HepG2 (cell line): ENCODE measurements around the gene NCOA7. TPM values are rescaled to one million over a fixed set of nuclear protein-coding genes. Genes with fewer than 3 reads are reported as not detected.

Source experiments
- BCL3 ChIP-seq: sonication (generic); formaldehyde crosslinking; IDR thresholded peaks from 2 replicates; pipeline ENCODE4 v1.5.1; 2020; ENCODE audit warnings: mild to moderate bottlenecking, missing genetic modification reagents, moderate library complexity
- CERS6 ChIP-seq: sonication (generic); formaldehyde crosslinking; IDR thresholded peaks from 2 replicates; pipeline ENCODE4 v1.5.0; 2020; ENCODE audit warnings: missing genetic modification reagents
- CHD4 ChIP-seq: fragments of 200-600 bp; sonication (generic); IDR thresholded peaks from 2 replicates; pipeline ENCODE4 v1.7.0; 2017; ENCODE audit warnings: mild to moderate bottlenecking, low read length, borderline replicate concordance
- ELK4 ChIP-seq: sonication (generic); formaldehyde crosslinking; IDR thresholded peaks from 2 replicates; pipeline ENCODE4 v1.9.0; 2021; ENCODE audit warnings: missing genetic modification reagents, borderline replicate concordance
- IKZF5 ChIP-seq: IDR thresholded peaks from 2 replicates; pipeline ENCODE4 v1.6.1; 2018; ENCODE audit warnings: missing genetic modification reagents, mild to moderate bottlenecking, missing compliant biosample characterization
- SRSF4 ChIP-seq: fragments of 200-400 bp; formaldehyde crosslinking; IDR thresholded peaks from one replicate; pipeline ENCODE4 v1.6.1; 2018; ENCODE audit warnings: mild to moderate bottlenecking, low read depth, low read length, moderate library complexity; ENCODE audit not compliant: poor library complexity, severe bottlenecking
- ZHX2 ChIP-seq, 2 experiments: sonication (generic) in 1 of 2; formaldehyde crosslinking in 1 of 2; IDR thresholded peaks; 2 replicates each; pipeline versions ENCODE4 v1.6.1 to v1.9.0; 2014 to 2022; ENCODE audit warnings: antibody characterized with exemption in 1 of 2, borderline replicate concordance in 1 of 2, inconsistent platforms in 1 of 2, low read depth in 1 of 2, missing genetic modification reagents in 1 of 2
- ZNF138 ChIP-seq: sonication (generic); formaldehyde crosslinking; IDR thresholded peaks from 2 replicates; pipeline ENCODE4 v1.5.0; 2020; ENCODE audit warnings: mild to moderate bottlenecking, low read depth, missing genetic modification reagents
- ZNF205 ChIP-seq: IDR thresholded peaks from 2 replicates; pipeline ENCODE4 v1.6.1; 2018; ENCODE audit warnings: missing biosample characterization, missing genetic modification reagents
- ZNF317 ChIP-seq: sonication (generic); formaldehyde crosslinking; IDR thresholded peaks from 2 replicates; pipeline ENCODE4 v1.5.0; 2020; ENCODE audit warnings: mild to moderate bottlenecking, missing genetic modification reagents
- ZNF510 ChIP-seq: sonication (generic); formaldehyde crosslinking; IDR thresholded peaks from 2 replicates; pipeline ENCODE4 v1.4.0; 2020; ENCODE audit warnings: low read depth, mild to moderate bottlenecking, missing genetic modification reagents
- ZNF567 ChIP-seq: sonication (generic); formaldehyde crosslinking; IDR thresholded peaks from 2 replicates; pipeline ENCODE4 v1.8.1; 2023; ENCODE audit warnings: mild to moderate bottlenecking, missing genetic modification reagents, borderline replicate concordance
- ZNF616 ChIP-seq: sonication (generic); formaldehyde crosslinking; IDR thresholded peaks from 2 replicates; pipeline ENCODE4 v1.5.0; 2020; ENCODE audit warnings: low read depth, mild to moderate bottlenecking, missing genetic modification reagents
- ZNF850 ChIP-seq: sonication (generic); formaldehyde crosslinking; conservative IDR thresholded peaks from 2 replicates; pipeline ENCODE4 v1.9.0; 2021; ENCODE audit warnings: mild to moderate bottlenecking, missing genetic modification reagents
- ZXDC ChIP-seq: sonication (generic); formaldehyde crosslinking; IDR thresholded peaks from 2 replicates; pipeline ENCODE4 v1.5.0; 2020; ENCODE audit warnings: mild to moderate bottlenecking, missing genetic modification reagents
- polyA plus RNA-seq, 8 experiments: library from polyadenylated mRNA; depleted of rRNA in 3 of 8; stranded (reverse) in 7 of 8; unstranded in 1 of 8; fragments of >200 nt; fragmentation: Illumina TruSeq in 4 of 8; extraction: Trizol in 4 of 8; gene quantifications; 2 replicates each; pipeline versions ENCODE4 v1.2.1 to v1.2.3, GENCODE V29; 2011 to 2016; ENCODE audit warnings: low read depth in 4 of 8, missing spikeins in 1 of 8, mixed read lengths in 1 of 8; ENCODE audit not compliant: insufficient read depth in 1 of 8
- total RNA-seq, 5 experiments: library from RNA; depleted of rRNA; stranded (reverse); fragments of >200 nt; fragmentation: Illumina TruSeq; extraction: Trizol; gene quantifications; 2 replicates each; pipeline ENCODE4 v1.2.3, GENCODE V29; 2016; ENCODE audit warnings: low read depth in 1 of 5

Gene NCOA7
- total and polyA plus RNA-seq, 2 of the 13 experiments (the other 11 are each of a cell fraction or from before 2014, with no cell fraction given) = 13.6 to 20.8 TPM

- no peak for TF ChIP-seq CHD4
- TF ChIP-seq IKZF5 (CRISPR knock-in tag) = peak; percentile 95
- TF ChIP-seq CERS6 = no peak
- no peak for TF ChIP-seq ZNF616 (CRISPR knock-in tag)
- no peak for TF ChIP-seq ZNF510 (CRISPR knock-in tag)
- TF ChIP-seq ELK4 (CRISPR knock-in tag) = no peak
- peak; percentile 89 for TF ChIP-seq ZNF317 (CRISPR knock-in tag)
- TF ChIP-seq ZNF205 (CRISPR knock-in tag) = 0 out of 2 replicates have a peak, but pooled peaks have one; percentile 64
- TF ChIP-seq ZHX2 (IDR thresholded peaks at IDR 0.05; ENCODE audit: low read depth) = no peak
- no peak for TF ChIP-seq ZHX2 (CRISPR knock-in tag; IDR thresholded peaks at IDR 0.05; ENCODE audit: borderline replicate concordance)
- no peak for TF ChIP-seq ZNF138 (CRISPR knock-in tag)
- no peak for TF ChIP-seq ZXDC (CRISPR knock-in tag)
- TF ChIP-seq SRSF4 = no peak
- TF ChIP-seq BCL3 (CRISPR knock-in tag) = no peak
- TF ChIP-seq ZNF567 (CRISPR knock-in tag) = no peak
- no peak for TF ChIP-seq ZNF850 (CRISPR knock-in tag)
Observed at GRCh38 chr6:125944434-125944816, 153.7 kb downstream of the NCOA7 start (continued).
